ENCODE measurements around the gene GALNT5. TPM values are rescaled to one million over a fixed set of nuclear protein-coding genes. Genes with fewer than 3 reads are reported as not detected.

Gene GALNT5
- total RNA-seq, 4 donors from 2014 or later = 6.7 to 11.2 (median 8.6) TPM

DNA sequence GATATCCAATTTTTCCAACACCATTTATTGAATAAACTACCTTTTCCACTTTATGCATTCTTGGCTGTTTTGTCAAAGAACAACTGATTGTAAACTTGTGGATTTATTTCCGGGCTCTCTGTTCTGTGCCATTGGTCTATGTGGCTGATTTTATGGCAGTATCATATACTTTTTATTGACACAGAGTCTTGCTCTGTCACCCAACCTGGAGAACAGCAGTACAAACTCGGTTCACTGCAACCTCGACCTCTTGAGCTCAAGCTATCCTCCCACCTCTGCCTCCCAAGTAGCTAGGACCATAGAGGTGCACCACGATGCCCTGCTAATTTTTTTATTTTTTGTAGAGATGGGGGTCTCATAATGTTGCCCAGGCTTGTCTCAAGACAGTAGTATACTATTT is 6.7 kb upstream of the GALNT5 start:
- H3K36me3 ChIP-seq = no peaks in the 10 kb centered on the region
- TF ChIP-seq POLR2A (IDR thresholded peaks at IDR 0.05) (no peak), CTCF (IDR thresholded peaks at IDR 0.05) (no peak)
- H3K27ac ChIP-seq = no peak overlapping the region
- intact Hi-C loops (cut with DNase I) = no loop called here
- no peak overlapping the region for H3K4me3 ChIP-seq
- no peaks in the 10 kb centered on the region for H3K27me3 ChIP-seq
- H3K9me3 ChIP-seq = no peaks in the 10 kb centered on the region
- 77 to 93% methylated on average over 4 of the region's 4 CpGs for WGBS, 2 donors
- no peak for DNase-seq
- peaks cover 2 to 16% (median 5%) of the 10 kb centered on the region in 3 donors for H3K4me1 ChIP-seq

DNA sequence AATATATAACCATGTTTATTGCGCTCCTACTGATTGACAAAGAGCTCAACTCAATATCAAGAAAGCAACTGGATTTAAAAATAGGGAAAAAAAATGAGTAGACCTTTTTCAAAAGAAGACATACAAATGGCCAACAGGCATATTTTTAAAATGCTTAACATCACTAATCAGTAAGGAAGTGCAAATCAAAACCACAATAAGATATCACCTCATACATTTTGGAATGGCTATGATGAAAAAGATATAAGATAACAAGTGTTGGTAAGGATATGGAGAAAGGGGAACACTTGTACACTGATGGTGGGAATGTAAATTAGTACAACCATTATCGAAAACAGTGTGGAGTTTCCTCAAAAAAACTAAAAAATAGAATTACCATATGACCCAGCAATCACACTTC is 5.6 kb upstream of the GALNT5 start:
- DNase-seq = no peak
- Histone ChIP-seq H3K4me1 (peaks cover 0 to 10% (median 0%) of the 10 kb centered on the region in 3 donors), H3K27me3 (no peaks in the 10 kb centered on the region), H3K9me3 (no peaks in the 10 kb centered on the region), H3K27ac (no peak overlapping the region), H3K4me3 (no peak overlapping the region), H3K36me3 (no peaks in the 10 kb centered on the region)
- WGBS, 2 donors = 85 to 90% methylated on average over 2 of the region's 2 CpGs
- intact Hi-C loops (cut with DNase I) = no loop called here
- no peak for TF ChIP-seq CTCF (IDR thresholded peaks at IDR 0.05)
- no peak for TF ChIP-seq POLR2A (IDR thresholded peaks at IDR 0.05)

GRCh38 chr2:157252529-157252928 is 5.0 kb upstream of the GALNT5 start:
- intact Hi-C loops (cut with DNase I) = no loop called here
- no peak for DNase-seq
- TF ChIP-seq CTCF (IDR thresholded peaks at IDR 0.05) = no peak
- no peak for TF ChIP-seq POLR2A (IDR thresholded peaks at IDR 0.05)
- no peaks in the 10 kb centered on the region for H3K9me3 ChIP-seq
- H3K4me1 ChIP-seq = peaks cover 0 to 10% (median 4%) of the 10 kb centered on the region in 3 donors
- no peak overlapping the region for H3K27ac ChIP-seq
- H3K27me3 ChIP-seq = no peaks in the 10 kb centered on the region
- H3K4me3 ChIP-seq = no peak overlapping the region
- H3K36me3 ChIP-seq = no peaks in the 10 kb centered on the region
- WGBS, 2 donors = 85 to 86% methylated on average over 4 of the region's 4 CpGs

DNA sequence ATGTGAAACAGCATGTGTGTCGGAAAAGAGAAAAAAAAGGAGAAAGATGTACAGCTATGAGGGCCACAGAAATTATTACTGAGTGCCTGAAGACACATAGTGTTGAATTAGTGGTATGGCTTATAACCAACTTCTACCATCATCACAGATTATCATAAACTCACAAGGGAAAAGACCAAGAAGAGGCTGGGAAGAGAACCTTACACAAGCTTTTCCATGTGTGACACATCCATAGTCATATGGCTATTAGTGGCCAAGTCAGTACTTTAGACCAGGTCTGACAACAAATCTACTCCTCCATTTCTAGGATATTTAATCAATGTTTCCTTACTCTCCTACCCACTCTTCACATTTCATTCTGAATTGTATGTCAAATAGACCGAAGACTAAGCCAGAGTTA is 3.5 kb upstream of the GALNT5 start:
- Histone ChIP-seq H3K27ac (no peak overlapping the region), H3K4me3 (no peak overlapping the region), H3K9me3 (no peaks in the 10 kb centered on the region), H3K27me3 (no peaks in the 10 kb centered on the region), H3K4me1 (peaks cover 0 to 24% (median 9%) of the 10 kb centered on the region in 3 donors), H3K36me3 (no peaks in the 10 kb centered on the region)
- no peak for TF ChIP-seq CTCF (IDR thresholded peaks at IDR 0.05)
- TF ChIP-seq POLR2A (IDR thresholded peaks at IDR 0.05) = no peak
- 86 to 91% methylated on average over 2 of the region's 2 CpGs for WGBS, 2 donors
- intact Hi-C loops (cut with DNase I) = no loop called here
- DNase-seq = no peak

DNA sequence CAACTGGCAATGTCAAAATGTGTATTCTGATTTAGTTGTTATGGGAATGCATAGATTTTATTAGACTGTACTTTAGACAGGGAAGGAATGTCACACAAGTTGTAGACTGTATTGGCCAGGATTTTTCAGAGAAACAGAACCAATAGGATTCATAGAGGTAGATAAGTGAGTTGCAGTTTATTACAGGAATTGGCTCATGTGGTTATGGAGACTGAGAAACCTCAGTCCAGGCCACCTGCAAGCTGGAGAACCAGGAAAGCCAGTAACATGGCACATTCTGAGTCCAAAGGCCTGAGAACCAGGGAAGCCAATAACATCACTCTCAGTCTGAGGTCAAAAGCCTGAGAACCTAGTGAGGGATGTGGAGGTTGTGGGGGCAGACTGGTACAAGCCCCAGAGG is 1.8 kb upstream of the GALNT5 start:
- H3K4me3 ChIP-seq = no peak overlapping the region
- H3K9me3 ChIP-seq = no peaks in the 10 kb centered on the region
- no peaks in the 10 kb centered on the region for H3K36me3 ChIP-seq
- H3K27me3 ChIP-seq = no peaks in the 10 kb centered on the region
- intact Hi-C loops (cut with DNase I) = no loop called here
- TF ChIP-seq CTCF (IDR thresholded peaks at IDR 0.05) (no peak), POLR2A (IDR thresholded peaks at IDR 0.05) (no peak)
- peaks cover 0 to 35% (median 9%) of the 10 kb centered on the region in 3 donors for H3K4me1 ChIP-seq
- no peak overlapping the region for H3K27ac ChIP-seq
- DNase-seq = no peak
